Smooth muscle cell (in vitro differentiated cells): Measurements from ENCODE around the gene C1orf146. TPM values are rescaled to one million over a fixed set of nuclear protein-coding genes. Genes with fewer than 3 reads are reported as not detected.

ENCODE experiments used
- DNase-seq: peaks from one replicate; lab custom pipeline; 2025; ENCODE audit not compliant: unreplicated experiment; lab: John Stamatoyannopoulos, UW
- H2AFZ ChIP-seq: fragments of 200-600 bp; sonication (generic); 2 replicates; pipeline ENCODE4 v1.6.0; 2016; ENCODE audit warnings: antibody characterized with exemption, low read depth, mild to moderate bottlenecking
- H3F3A ChIP-seq: fragments of 200-600 bp; sonication (generic); 2 replicates; pipeline ENCODE4 v1.6.0; 2017; ENCODE audit warnings: antibody characterized with exemption, low read depth
- H3K27ac ChIP-seq: fragments of 200-600 bp; sonication (generic); 2 replicates; pipeline ENCODE4 v1.5.1; 2016; ENCODE audit warnings: low read depth, mild to moderate bottlenecking
- H3K27me3 ChIP-seq: fragments of 200-600 bp; sonication (generic); 2 replicates; pipeline ENCODE4 v1.6.1; 2016; ENCODE audit warnings: low read depth, mild to moderate bottlenecking
- H3K36me3 ChIP-seq: fragments of 200-600 bp; sonication (generic); 2 replicates; pipeline ENCODE4 v1.5.1; 2016; ENCODE audit warnings: low read depth
- H3K4me1 ChIP-seq: fragments of 200-600 bp; sonication (generic); 2 replicates; pipeline ENCODE4 v1.5.1; 2016; ENCODE audit warnings: low read depth
- H3K4me2 ChIP-seq: fragments of 200-600 bp; sonication (generic); 2 replicates; pipeline ENCODE4 v1.6.0; 2016; ENCODE audit warnings: mild to moderate bottlenecking
- H3K4me3 ChIP-seq: fragments of 200-600 bp; sonication (generic); 2 replicates; pipeline ENCODE4 v1.5.1; 2016; ENCODE audit warnings: mild to moderate bottlenecking
- H3K79me2 ChIP-seq: fragments of 200-600 bp; sonication (generic); 2 replicates; pipeline ENCODE4 v1.6.0; 2016; ENCODE audit warnings: low read depth, mild to moderate bottlenecking
- H3K9ac ChIP-seq: fragments of 200-600 bp; sonication (generic); 2 replicates; pipeline ENCODE4 v1.6.0; 2016; ENCODE audit warnings: low read depth
- H3K9me3 ChIP-seq: fragments of 200-600 bp; sonication (generic); replicated peaks from 2 replicates; pipeline ENCODE4 v1.5.1; 2016; ENCODE audit warnings: low read depth
- H4K20me1 ChIP-seq: fragments of 200-600 bp; sonication (generic); 2 replicates; pipeline ENCODE4 v1.6.0; 2016; ENCODE audit warnings: low read depth
- CTCF ChIP-seq: fragments of 200-600 bp; sonication (generic); IDR thresholded peaks from 2 replicates; pipeline ENCODE4 v1.5.1; 2017; ENCODE audit warnings: borderline replicate concordance, mild to moderate bottlenecking, antibody characterized with exemption; ENCODE audit not compliant: insufficient read depth, poor library complexity, severe bottlenecking
- WGBS: methylation state at CpG from one replicate; pipeline ENCODE4 v1.1.7; 2016; ENCODE audit warnings: low lambda C conversion rate; 5-methylcytosine and 5-hydroxymethylcytosine counted together
- polyA plus RNA-seq: library from polyadenylated mRNA; unstranded; fragments of >200 nt; fragmentation: Nextera tagmentation; extraction: Ambion mirVana; gene quantifications from 2 replicates; pipeline ENCODE4 v1.2.1, GENCODE V29; 2016
- total RNA-seq: library from RNA; depleted of rRNA; stranded (reverse); fragments of >200 nt; gene quantifications from 2 replicates; pipeline ENCODE4 v1.2.3, GENCODE V29; 2014

Gene C1orf146
- total and polyA plus RNA-seq, 2 experiments from 2014 or later, result not detected

- no peak overlapping the region for H3K9ac ChIP-seq
- no peaks in the 10 kb centered on the region for H3F3A ChIP-seq
- no peak overlapping the region for H3K4me3 ChIP-seq
- 58% methylated on average over 1 of the region's 1 CpG for WGBS
- no peak for DNase-seq
- H3K79me2 ChIP-seq, result no peaks in the 10 kb centered on the region
- H2AFZ ChIP-seq, result no peak overlapping the region
- H3K27me3 ChIP-seq, result no peaks in the 10 kb centered on the region
- no peak for TF ChIP-seq CTCF
- H3K4me2 ChIP-seq, result peak overlapping the region; percentile 21
- no peaks in the 10 kb centered on the region for H3K9me3 ChIP-seq
- no peaks in the 10 kb centered on the region for H4K20me1 ChIP-seq
- H3K27ac ChIP-seq, result no peak overlapping the region
- no peaks in the 10 kb centered on the region for H3K36me3 ChIP-seq
- no peaks in the 10 kb centered on the region for H3K4me1 ChIP-seq
These were observed 33.1 kb upstream of the C1orf146 start for GRCh38 chr1:92184632-92185031.

GRCh38 chr1:92186081-92186480 is 31.6 kb upstream of the C1orf146 start:
- no peaks in the 10 kb centered on the region for H3K9me3 ChIP-seq
- H3K4me3 ChIP-seq, result no peak overlapping the region
- no peak overlapping the region for H3K27ac ChIP-seq
- DNase-seq, result no peak
- no peak overlapping the region for H3K9ac ChIP-seq
- H4K20me1 ChIP-seq, result no peaks in the 10 kb centered on the region
- 89% methylated on average over 1 of the region's 1 CpG for WGBS
- H3F3A ChIP-seq, result no peaks in the 10 kb centered on the region
- no peaks in the 10 kb centered on the region for H3K4me1 ChIP-seq
- H3K4me2 ChIP-seq, result no peak overlapping the region
- no peak for TF ChIP-seq CTCF
- no peaks in the 10 kb centered on the region for H3K27me3 ChIP-seq
- no peaks in the 10 kb centered on the region for H3K36me3 ChIP-seq
- no peak overlapping the region for H2AFZ ChIP-seq
- no peaks in the 10 kb centered on the region for H3K79me2 ChIP-seq

- no peak overlapping the region for H3K4me3 ChIP-seq
- H4K20me1 ChIP-seq, result no peaks in the 10 kb centered on the region
- 84% methylated on average over 7 of the region's 7 CpGs for WGBS
- H3K36me3 ChIP-seq, result no peaks in the 10 kb centered on the region
- H3K9me3 ChIP-seq, result no peaks in the 10 kb centered on the region
- H3K4me2 ChIP-seq, result no peak overlapping the region
- no peaks in the 10 kb centered on the region for H3K79me2 ChIP-seq
- no peak for TF ChIP-seq CTCF
- no peak overlapping the region for H3K27ac ChIP-seq
- no peaks in the 10 kb centered on the region for H3K4me1 ChIP-seq
- H2AFZ ChIP-seq, result no peak overlapping the region
- no peaks in the 10 kb centered on the region for H3K27me3 ChIP-seq
- no peak for DNase-seq
- no peak overlapping the region for H3K9ac ChIP-seq
- H3F3A ChIP-seq, result no peaks in the 10 kb centered on the region
These were observed 29.1 kb upstream of the C1orf146 start for GRCh38 chr1:92188436-92189255.

DNA sequence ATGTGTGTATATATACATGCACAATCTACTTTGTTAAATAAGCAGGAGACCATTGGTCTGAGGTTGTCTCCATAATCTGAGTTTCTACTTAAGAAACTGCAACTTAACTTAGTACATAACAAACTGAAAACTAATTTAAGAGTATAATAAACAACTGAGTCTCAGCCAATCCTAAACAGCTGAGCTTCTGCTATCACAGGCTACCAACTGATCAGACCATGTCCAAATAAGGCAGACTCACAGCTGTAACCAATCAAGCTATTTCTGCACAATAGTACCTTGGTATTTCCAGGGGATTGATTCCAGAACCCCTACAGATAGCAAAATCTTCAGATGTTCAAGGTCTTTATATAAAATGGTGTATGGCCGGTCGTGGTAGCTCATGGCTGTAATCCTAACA is 26.0 kb upstream of the C1orf146 start:
- WGBS, result 89% methylated on average over 2 of the region's 2 CpGs
- Histone ChIP-seq H3K4me3 (no peak overlapping the region), H3F3A (no peaks in the 10 kb centered on the region)

More for the DNA sequence above, 26.0 kb upstream of the C1orf146 start:
- no peak for DNase-seq
- H3K4me1 ChIP-seq, result no peaks in the 10 kb centered on the region
- no peak for TF ChIP-seq CTCF
- no peak overlapping the region for H3K27ac ChIP-seq
- H2AFZ ChIP-seq, result no peak overlapping the region
- no peak overlapping the region for H3K9ac ChIP-seq
- no peaks in the 10 kb centered on the region for H3K9me3 ChIP-seq
- H4K20me1 ChIP-seq, result no peaks in the 10 kb centered on the region
- no peaks in the 10 kb centered on the region for H3K79me2 ChIP-seq
- H3K27me3 ChIP-seq, result no peaks in the 10 kb centered on the region
- H3K36me3 ChIP-seq, result no peaks in the 10 kb centered on the region
- H3K4me2 ChIP-seq, result no peak overlapping the region
